T-helper 2 cell treated with Interferon-gamma antibody and Interleukin-4, amounts not matched to agents 100 ng/mL and 5 ng/mL, for 36 hours (primary cell): ENCODE data around the gene GPR142. TPM values are rescaled to one million over a fixed set of nuclear protein-coding genes. Genes with fewer than 3 reads are reported as not detected.

ENCODE experiments used
- intact Hi-C: fragments of 100-400 bp; cut with micrococcal nuclease; formaldehyde crosslinking; loops from one replicate; pipeline ENCODE4 v1.15.1; 2023
- total RNA-seq: library from RNA; stranded (reverse); gene quantifications from 2 replicates; pipeline ENCODE4 v1.2.3, GENCODE V29; 2022

GPR142 gene
- total RNA-seq, 1 donor from 2014 or later: not detected

GRCh38 chr17:74417178-74418045, 50.1 kb downstream of the GPR142 start:
- intact Hi-C loops: no loop called here

- intact Hi-C loops: no loop called here
Measured at GRCh38 chr17:74419928-74420411, 52.7 kb downstream of the GPR142 start.

Other genes starting within 250 kb of the GPR142 start
- 1,109 and 1,152 TPM in 2 replicates for gene RPL38, start 163.8 kb upstream of the GPR142 start, total RNA-seq
- gene TTYH2, start 153.9 kb upstream of the GPR142 start, total RNA-seq: 24.5 and 26.8 TPM in 2 replicates
- 0.36 and 0.50 TPM in 2 replicates for gene DNAI2, start 93.3 kb upstream of the GPR142 start, total RNA-seq
- gene KIF19, start 41.3 kb upstream of the GPR142 start, total RNA-seq: 0.50 and 0.57 TPM in 2 replicates
- not detected in 2 replicates for gene BTBD17, start 5.6 kb upstream of the GPR142 start, total RNA-seq
- 0.43 TPM in 1 of 2 replicates, not detected in the other for gene GPRC5C, start 64.6 kb downstream of the GPR142 start, total RNA-seq
- 32.8 and 36.5 TPM in 2 replicates for gene CD300A, start 99.1 kb downstream of the GPR142 start, total RNA-seq
- not detected in 2 replicates for gene CD300LB, start 164.0 kb downstream of the GPR142 start, total RNA-seq
- 0.52 and 0.86 TPM in 2 replicates for gene CD300C, start 178.6 kb downstream of the GPR142 start, total RNA-seq
- not detected in 2 replicates for gene CD300H, start 200.0 kb downstream of the GPR142 start, total RNA-seq
- gene CD300LD, start 224.8 kb downstream of the GPR142 start, total RNA-seq: not detected in 2 replicates